Uterus (tissue), 4 donors: ENCODE data around the gene VASP. TPM values are rescaled to one million over a fixed set of nuclear protein-coding genes. Genes with fewer than 3 reads are reported as not detected.

Source experiments
- DNase-seq, 2 donors: peaks; one replicate each; pipeline ENCODE4 v3.0.0-alpha.2; 2019 to 2020
- H3K27ac ChIP-seq, 2 donors: fragments of 200-600 bp; sonication (generic); 1 replicate in 1 of 2; 2 replicates in 1 of 2; pipeline ENCODE4 v1.5.1; 2016 to 2018
- H3K27me3 ChIP-seq, 2 donors: fragments of 200-600 bp; sonication (generic); one replicate each; pipeline ENCODE4 v1.5.1; 2018 to 2019; ENCODE audit warnings: control low read depth in 1 of 2
- H3K36me3 ChIP-seq, 2 donors: fragments of 200-600 bp; sonication (generic); one replicate each; pipeline ENCODE4 v1.5.1; 2019; ENCODE audit warnings: control low read depth in 1 of 2
- H3K4me1 ChIP-seq, 2 donors: fragments of 200-600 bp; sonication (generic); one replicate each; pipeline ENCODE4 v1.5.1; 2018 to 2019; ENCODE audit warnings: control low read depth in 1 of 2
- H3K4me3 ChIP-seq, 2 donors: fragments of 200-600 bp; sonication (generic); 1 replicate in 1 of 2; 2 replicates in 1 of 2; pipeline ENCODE4 v1.5.1; 2018 to 2019; ENCODE audit warnings: mild to moderate bottlenecking in 1 of 2
- H3K9me3 ChIP-seq, 2 donors: fragments of 200-600 bp; sonication (generic); one replicate each; pipeline ENCODE4 v1.5.1; 2019; ENCODE audit warnings: control low read depth in 1 of 2
- POLR2A ChIP-seq, 2 donors: fragments of 450-650 bp; IDR thresholded peaks; one replicate each; pipeline ENCODE4 v1.6.1; 2016; ENCODE audit warnings: antibody characterized with exemption in 2 of 2, mild to moderate bottlenecking in 1 of 2, moderate library complexity in 1 of 2
- intact Hi-C: fragments of 100-400 bp; cut with DNase I; formaldehyde crosslinking; loops from one replicate; pipeline ENCODE4 v1.15.1; 2023; ENCODE audit warnings: low total_unique reads
- total RNA-seq, 4 donors: library from RNA; depleted of rRNA in 3 of 4; stranded (reverse); fragments of >200 nt in 3 of 4; gene quantifications; one replicate each; pipeline versions ENCODE4 v1.1.0 to v1.2.4, GENCODE V29; 2014 to 2023
- TF ChIP-seq, protein P1 (sequence below), 4 experiments: fragments of 200-600 bp in 2 of 4; fragments of 450-650 bp in 2 of 4; sonication (generic) in 2 of 4; IDR thresholded peaks; one replicate each; pipeline ENCODE4 v1.5.1; 2016 to 2019; ENCODE audit warnings: antibody characterized with exemption in 4 of 4, mild to moderate bottlenecking in 2 of 4, moderate library complexity in 1 of 4
- donor health status: DM: yes; HTN: yes; CAD: no.

Gene VASP
- total RNA-seq, 4 donors from 2014 or later, result 21.5 to 157 (median 38.3) TPM

DNA sequence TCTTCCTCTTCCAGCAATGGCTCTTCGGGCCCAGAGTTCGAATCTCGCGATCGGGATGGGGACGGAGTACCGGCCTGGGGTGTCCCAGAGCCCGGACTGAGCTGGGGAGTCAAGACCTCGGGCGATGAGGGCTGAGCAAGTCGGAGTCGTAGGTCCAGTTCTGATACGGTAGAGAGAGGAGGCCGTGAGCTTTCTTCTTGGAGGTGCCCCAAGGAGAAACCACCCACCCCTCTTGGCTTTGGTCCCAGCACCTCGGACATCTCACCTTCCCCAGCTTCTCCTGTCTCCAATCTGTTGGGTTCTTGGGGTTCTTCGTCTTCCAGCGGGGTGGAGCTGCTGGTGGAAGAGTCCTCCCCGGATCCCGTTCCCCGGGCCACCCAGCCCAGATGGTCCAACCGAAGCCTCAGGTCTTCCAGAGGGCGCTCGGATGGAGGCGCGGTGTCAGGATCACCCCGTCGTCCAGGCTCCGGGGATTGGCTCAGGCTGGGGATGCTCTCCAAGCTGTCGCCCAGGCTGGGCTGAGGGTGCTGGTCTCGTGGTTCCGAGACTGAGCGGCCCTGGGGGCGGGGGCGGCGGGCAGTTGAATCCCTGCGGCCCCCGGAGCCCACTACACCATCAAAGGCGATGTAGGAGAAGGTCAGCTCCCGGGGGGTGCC lies 12.9 kb upstream of the VASP start:
- Histone ChIP-seq H3K9me3 (no peaks in the 10 kb centered on the region), H3K27ac (no peak overlapping the region), H3K4me1 (peaks cover 0 to 10% of the 10 kb centered on the region in 2 donors), H3K4me3 (no peak overlapping the region), H3K27me3 (peaks cover 0 to 4% of the 10 kb centered on the region in 2 donors), H3K36me3 (no peaks in the 10 kb centered on the region)
- intact Hi-C loops, result no loop called here
- TF ChIP-seq, protein P1, sequence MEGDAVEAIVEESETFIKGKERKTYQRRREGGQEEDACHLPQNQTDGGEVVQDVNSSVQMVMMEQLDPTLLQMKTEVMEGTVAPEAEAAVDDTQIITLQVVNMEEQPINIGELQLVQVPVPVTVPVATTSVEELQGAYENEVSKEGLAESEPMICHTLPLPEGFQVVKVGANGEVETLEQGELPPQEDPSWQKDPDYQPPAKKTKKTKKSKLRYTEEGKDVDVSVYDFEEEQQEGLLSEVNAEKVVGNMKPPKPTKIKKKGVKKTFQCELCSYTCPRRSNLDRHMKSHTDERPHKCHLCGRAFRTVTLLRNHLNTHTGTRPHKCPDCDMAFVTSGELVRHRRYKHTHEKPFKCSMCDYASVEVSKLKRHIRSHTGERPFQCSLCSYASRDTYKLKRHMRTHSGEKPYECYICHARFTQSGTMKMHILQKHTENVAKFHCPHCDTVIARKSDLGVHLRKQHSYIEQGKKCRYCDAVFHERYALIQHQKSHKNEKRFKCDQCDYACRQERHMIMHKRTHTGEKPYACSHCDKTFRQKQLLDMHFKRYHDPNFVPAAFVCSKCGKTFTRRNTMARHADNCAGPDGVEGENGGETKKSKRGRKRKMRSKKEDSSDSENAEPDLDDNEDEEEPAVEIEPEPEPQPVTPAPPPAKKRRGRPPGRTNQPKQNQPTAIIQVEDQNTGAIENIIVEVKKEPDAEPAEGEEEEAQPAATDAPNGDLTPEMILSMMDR (IDR thresholded peaks at IDR 0.05), result no peak
- no peak for TF ChIP-seq POLR2A (IDR thresholded peaks at IDR 0.05)
- no peak for DNase-seq

DNA sequence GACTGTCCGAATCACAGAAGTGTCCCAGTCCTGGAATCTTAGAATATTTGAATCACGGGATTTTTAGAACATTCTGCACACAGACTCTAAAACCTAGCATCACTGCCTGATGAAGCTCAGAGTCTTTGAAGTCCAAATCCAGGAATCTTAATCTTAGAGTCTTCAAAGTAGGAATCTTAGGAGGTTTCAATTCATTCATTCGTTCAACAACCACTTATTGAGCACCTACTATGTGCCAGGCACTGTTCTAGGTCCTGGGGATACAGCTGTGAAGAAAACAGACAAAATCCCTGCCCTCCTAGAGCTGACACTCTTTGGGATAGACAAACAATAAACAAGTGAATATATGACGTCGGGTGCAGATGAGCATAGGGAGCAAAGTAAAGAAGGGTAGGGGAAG lies 12.1 kb upstream of the VASP start:
- Histone ChIP-seq H3K27ac (no peak overlapping the region), H3K4me1 (peaks cover 0 to 10% of the 10 kb centered on the region in 2 donors)
- intact Hi-C loops, result no loop called here

DNA sequence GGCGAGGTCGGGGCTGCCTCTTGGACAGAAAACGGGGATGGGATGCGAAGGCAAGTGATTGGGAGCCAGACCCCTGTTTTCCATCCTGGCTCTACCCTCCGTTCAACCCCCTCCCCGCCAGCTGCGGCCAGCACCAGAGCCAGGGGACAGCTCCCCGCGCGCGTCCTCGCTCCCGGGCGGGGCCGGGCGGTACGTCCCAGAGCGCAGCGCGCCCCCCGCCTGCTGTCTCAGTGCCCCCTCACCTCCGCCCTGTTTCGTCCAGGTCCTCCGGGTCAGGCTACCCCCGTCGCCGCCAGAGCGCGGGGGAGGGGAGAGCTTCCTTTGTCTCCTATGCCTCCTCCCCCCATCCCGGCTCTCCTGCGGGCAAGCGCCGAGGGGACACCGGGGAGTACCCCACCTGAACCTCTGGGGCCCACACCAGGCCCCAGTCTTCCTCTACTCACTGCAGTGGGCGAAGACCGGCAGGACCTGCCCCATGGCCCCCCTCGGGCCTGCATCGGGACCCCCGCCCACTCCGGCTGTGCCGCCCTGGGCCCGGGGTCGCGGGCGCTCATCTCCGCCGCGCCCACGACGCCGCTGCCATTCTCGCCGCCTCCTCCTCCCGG lies 10.8 kb upstream of the VASP start:
- TF ChIP-seq POLR2A (IDR thresholded peaks at IDR 0.05), result no peak
- TF ChIP-seq, protein P1 (IDR thresholded peaks at IDR 0.05), result no peak
- intact Hi-C loops, result no loop called here
- H3K27ac ChIP-seq, result no peak overlapping the region

More for the DNA sequence above, 12.1 kb upstream of the VASP start:
- no peaks in the 10 kb centered on the region for H3K36me3 ChIP-seq
- TF ChIP-seq POLR2A (IDR thresholded peaks at IDR 0.05), result no peak
- TF ChIP-seq, protein P1 (IDR thresholded peaks at IDR 0.05), result no peak
- H3K9me3 ChIP-seq, result no peaks in the 10 kb centered on the region
- peaks cover 0 to 4% of the 10 kb centered on the region in 2 donors for H3K27me3 ChIP-seq
- no peak overlapping the region for H3K4me3 ChIP-seq
- no peak for DNase-seq

DNA sequence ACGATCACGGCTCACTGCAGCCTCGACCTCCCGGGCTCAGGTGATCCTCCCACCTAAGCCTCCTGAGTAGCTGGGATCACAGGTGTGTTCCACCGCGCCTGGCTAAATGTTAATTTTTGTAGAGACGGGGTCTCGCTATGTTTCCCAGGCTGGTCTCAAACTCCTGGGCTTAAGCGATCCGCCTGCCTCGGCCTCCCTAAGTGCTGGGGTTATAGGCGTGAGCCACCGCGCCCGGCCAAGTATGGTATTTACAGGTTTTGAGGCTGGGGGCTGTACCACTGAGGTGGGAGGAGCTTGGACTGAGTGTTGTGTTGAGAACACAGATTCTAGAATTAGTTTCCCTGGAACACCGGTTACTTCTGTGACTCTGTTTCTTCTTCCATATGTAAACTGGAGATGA lies 9.5 kb upstream of the VASP start:
- H3K4me1 ChIP-seq, result peaks cover 0 to 10% of the 10 kb centered on the region in 2 donors
- H3K27ac ChIP-seq, result no peak overlapping the region
- TF ChIP-seq POLR2A (IDR thresholded peaks at IDR 0.05), result no peak
- TF ChIP-seq, protein P1 (IDR thresholded peaks at IDR 0.05), result no peak
- peaks cover 0 to 4% of the 10 kb centered on the region in 2 donors for H3K27me3 ChIP-seq
- H3K9me3 ChIP-seq, result no peaks in the 10 kb centered on the region
- H3K4me3 ChIP-seq, result no peak overlapping the region
- H3K36me3 ChIP-seq, result no peaks in the 10 kb centered on the region
- intact Hi-C loops, result no loop called here
- no peak for DNase-seq

More for the DNA sequence above, 10.8 kb upstream of the VASP start:
- DNase-seq, result peak; percentile 46 to 47
- Histone ChIP-seq H3K27me3 (peaks cover 0 to 4% of the 10 kb centered on the region in 2 donors), H3K36me3 (no peaks in the 10 kb centered on the region), H3K4me3 (peak overlapping the region; percentile 40 to 45), H3K9me3 (no peaks in the 10 kb centered on the region), H3K4me1 (peaks cover 0 to 10% of the 10 kb centered on the region in 2 donors)
